Progenitor cell of endocrine pancreas (in vitro differentiated cells): ENCODE results near the gene CCDC120. TPM values are rescaled to one million over a fixed set of nuclear protein-coding genes. Genes with fewer than 3 reads are reported as not detected.

ENCODE experiments used
- DNase-seq: peaks from one replicate; pipeline ENCODE4 v3.0.0; 2021; ENCODE audit warnings: low spot score; ENCODE audit not compliant: unreplicated experiment
- H3K27ac Mint-ChIP-seq: 2 replicates; pipeline ENCODE4 v1.8.0; 2021; ENCODE audit warnings: mild to moderate bottlenecking, moderate library complexity, mixed read lengths
- H3K27me3 Mint-ChIP-seq: 2 replicates; pipeline ENCODE4 v1.8.0; 2021; ENCODE audit warnings: mixed read lengths
- H3K36me3 Mint-ChIP-seq: 2 replicates; pipeline ENCODE4 v1.8.0; 2022; ENCODE audit warnings: mixed read lengths; ENCODE audit not compliant: insufficient read depth
- H3K4me1 Mint-ChIP-seq: 2 replicates; pipeline ENCODE4 v1.8.0; 2021; ENCODE audit warnings: low read depth, mixed read lengths
- H3K4me3 Mint-ChIP-seq: 2 replicates; pipeline ENCODE4 v1.8.0; 2021; ENCODE audit warnings: low read depth, mild to moderate bottlenecking, moderate library complexity, mixed read lengths
- H3K9me3 Mint-ChIP-seq: 2 replicates; pipeline ENCODE4 v1.8.0; 2021; ENCODE audit warnings: low read depth, mixed read lengths
- total RNA-seq: library from RNA; stranded (reverse); gene quantifications from 2 replicates; pipeline ENCODE4 v1.2.1, GENCODE V29; 2021
- TF ChIP-seq, protein P1 (sequence below): fragments of 200-600 bp; sonication (generic); IDR thresholded peaks from one replicate; pipeline ENCODE4 v1.5.0; 2021; ENCODE audit warnings: antibody characterized with exemption, mild to moderate bottlenecking; ENCODE audit not compliant: unreplicated experiment

CCDC120 gene
- total RNA-seq, 1 donor from 2014 or later: 27.1 TPM

DNA sequence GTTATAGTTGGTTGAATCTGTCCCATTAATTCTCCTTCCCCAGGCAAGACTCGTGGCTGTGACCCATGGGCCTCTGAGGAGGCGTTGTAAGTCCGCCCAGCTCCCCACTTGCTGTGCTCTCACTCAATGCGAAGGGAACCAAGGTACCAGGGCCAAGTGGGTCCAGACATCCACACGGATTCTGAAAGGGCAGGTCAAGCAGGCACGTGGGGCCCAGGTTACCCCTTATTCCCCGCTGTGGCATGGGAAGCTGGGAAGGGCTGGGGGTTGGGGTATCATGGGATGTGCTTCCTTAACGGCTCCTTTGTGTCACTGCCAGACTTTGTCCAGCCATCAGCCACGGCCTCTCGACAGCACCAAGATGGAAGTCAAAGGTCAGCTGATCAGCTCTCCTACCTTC is 3.1 kb downstream of the CCDC120 start:
- H3K9me3 Mint-ChIP-seq: no peaks in the 10 kb centered on the region
- DNase-seq: no peak
- peaks cover 3% of the 10 kb centered on the region for H3K4me1 Mint-ChIP-seq
- peaks cover 8% of the 10 kb centered on the region for H3K36me3 Mint-ChIP-seq
- H3K27ac Mint-ChIP-seq: no peak overlapping the region
- H3K4me3 Mint-ChIP-seq: no peak overlapping the region
- TF ChIP-seq, protein P1, sequence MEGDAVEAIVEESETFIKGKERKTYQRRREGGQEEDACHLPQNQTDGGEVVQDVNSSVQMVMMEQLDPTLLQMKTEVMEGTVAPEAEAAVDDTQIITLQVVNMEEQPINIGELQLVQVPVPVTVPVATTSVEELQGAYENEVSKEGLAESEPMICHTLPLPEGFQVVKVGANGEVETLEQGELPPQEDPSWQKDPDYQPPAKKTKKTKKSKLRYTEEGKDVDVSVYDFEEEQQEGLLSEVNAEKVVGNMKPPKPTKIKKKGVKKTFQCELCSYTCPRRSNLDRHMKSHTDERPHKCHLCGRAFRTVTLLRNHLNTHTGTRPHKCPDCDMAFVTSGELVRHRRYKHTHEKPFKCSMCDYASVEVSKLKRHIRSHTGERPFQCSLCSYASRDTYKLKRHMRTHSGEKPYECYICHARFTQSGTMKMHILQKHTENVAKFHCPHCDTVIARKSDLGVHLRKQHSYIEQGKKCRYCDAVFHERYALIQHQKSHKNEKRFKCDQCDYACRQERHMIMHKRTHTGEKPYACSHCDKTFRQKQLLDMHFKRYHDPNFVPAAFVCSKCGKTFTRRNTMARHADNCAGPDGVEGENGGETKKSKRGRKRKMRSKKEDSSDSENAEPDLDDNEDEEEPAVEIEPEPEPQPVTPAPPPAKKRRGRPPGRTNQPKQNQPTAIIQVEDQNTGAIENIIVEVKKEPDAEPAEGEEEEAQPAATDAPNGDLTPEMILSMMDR: no peak
- no peaks in the 10 kb centered on the region for H3K27me3 Mint-ChIP-seq

- Mint-ChIP-seq H3K36me3 (peaks cover 6% of the 10 kb centered on the region), H3K4me3 (no peak overlapping the region), H3K27ac (no peak overlapping the region), H3K27me3 (no peaks in the 10 kb centered on the region), H3K9me3 (no peaks in the 10 kb centered on the region), H3K4me1 (peaks cover 3% of the 10 kb centered on the region)
- TF ChIP-seq, protein P1: no peak
- DNase-seq: no peak
Measured at GRCh38 chrX:49063715-49064114, 4.9 kb downstream of the CCDC120 start.

GRCh38 chrX:49064303-49064702 is 5.5 kb downstream of the CCDC120 start:
- Mint-ChIP-seq H3K4me1 (peaks cover 2% of the 10 kb centered on the region), H3K4me3 (no peak overlapping the region), H3K9me3 (no peaks in the 10 kb centered on the region), H3K36me3 (peaks cover 6% of the 10 kb centered on the region), H3K27ac (no peak overlapping the region), H3K27me3 (no peaks in the 10 kb centered on the region)
- DNase-seq: no peak
- TF ChIP-seq, protein P1: no peak

DNA sequence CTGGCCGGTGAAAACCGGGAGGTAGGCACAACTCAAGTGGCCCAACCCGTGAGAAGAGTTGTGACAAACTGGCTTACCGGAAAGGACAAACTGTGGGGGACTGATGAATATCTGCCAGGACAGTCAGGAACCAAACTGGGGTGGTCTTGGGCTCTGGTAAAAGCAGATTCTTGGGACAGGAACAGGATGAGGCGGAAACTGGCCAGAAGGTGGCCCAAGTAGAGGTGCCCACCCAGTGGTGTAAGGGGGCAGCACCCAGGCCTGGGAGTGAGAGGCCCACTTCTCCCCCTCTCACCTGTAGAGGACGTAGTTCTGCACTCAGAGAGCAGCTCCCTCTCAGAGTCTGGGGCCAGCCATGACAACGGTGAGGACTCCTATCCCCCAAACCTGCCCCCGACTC is 5.9 kb downstream of the CCDC120 start:
- TF ChIP-seq, protein P1: no peak
- DNase-seq: no peak
- Mint-ChIP-seq H3K9me3 (no peaks in the 10 kb centered on the region), H3K36me3 (peaks cover 6% of the 10 kb centered on the region), H3K27ac (no peak overlapping the region), H3K27me3 (no peaks in the 10 kb centered on the region), H3K4me1 (no peaks in the 10 kb centered on the region), H3K4me3 (no peak overlapping the region)

- no peaks in the 10 kb centered on the region for H3K4me1 Mint-ChIP-seq
- DNase-seq: no peak
- H3K36me3 Mint-ChIP-seq: peaks cover 5% of the 10 kb centered on the region
- no peaks in the 10 kb centered on the region for H3K9me3 Mint-ChIP-seq
- TF ChIP-seq, protein P1: no peak
- no peak overlapping the region for H3K4me3 Mint-ChIP-seq
- no peak overlapping the region for H3K27ac Mint-ChIP-seq
- no peaks in the 10 kb centered on the region for H3K27me3 Mint-ChIP-seq
Measured at GRCh38 chrX:49066278-49066677, 7.5 kb downstream of the CCDC120 start.

DNA sequence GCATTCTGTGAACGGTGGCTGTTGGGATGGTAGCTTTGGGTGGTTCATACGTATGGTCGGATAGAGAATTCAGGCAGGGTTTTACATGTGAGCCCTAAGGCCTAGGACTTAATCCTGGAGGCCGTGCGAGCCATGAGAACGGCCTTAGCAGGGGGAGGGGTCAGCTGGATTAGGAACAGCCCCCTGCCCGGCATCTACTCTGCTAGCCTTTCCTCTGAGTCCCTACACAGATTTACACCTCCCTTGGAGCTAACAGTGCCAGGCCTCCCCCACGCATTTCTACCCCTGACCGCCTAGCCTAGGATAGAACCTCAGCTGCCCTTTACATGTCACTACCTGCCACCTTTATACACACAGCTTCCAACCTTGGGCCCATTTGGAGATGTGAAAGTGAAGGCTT is 7.9 kb downstream of the CCDC120 start:
- no peak overlapping the region for H3K4me3 Mint-ChIP-seq
- H3K9me3 Mint-ChIP-seq: no peaks in the 10 kb centered on the region
- H3K36me3 Mint-ChIP-seq: peaks cover 2% of the 10 kb centered on the region
- TF ChIP-seq, protein P1: no peak
- no peaks in the 10 kb centered on the region for H3K27me3 Mint-ChIP-seq
- DNase-seq: no peak
- no peak overlapping the region for H3K27ac Mint-ChIP-seq
- no peaks in the 10 kb centered on the region for H3K4me1 Mint-ChIP-seq
